ENCODE data around the gene SSC5D.
"Not testable (repeated sequence)": the region's sequence is repeated elsewhere in the genome, so short reads cannot be mapped to it uniquely, and the experiment has no call there.

Gene SSC5D

GRCh38 chr19:55486971-55487923 is 989 bp upstream of the SSC5D start:
- peak; percentile 92 for DNase-seq (ENCODE audit: low read depth, low spot score)

- no peak for DNase-seq (ENCODE audit: low read depth, low spot score)
Measured at GRCh38 chr19:55488986-55489710, 912 bp downstream of the SSC5D start.

GRCh38 chr19:55489711-55490477 is 1.7 kb downstream of the SSC5D start:
- DNase-seq (ENCODE audit: low read depth, low spot score): no peak

GRCh38 chr19:55490478-55491432 is 2.5 kb downstream of the SSC5D start:
- no peak for DNase-seq (ENCODE audit: low read depth, low spot score)

- DNase-seq (ENCODE audit: low read depth, low spot score): no peak
Measured at GRCh38 chr19:55491546-55492360, 3.5 kb downstream of the SSC5D start.

- DNase-seq (ENCODE audit: low read depth, low spot score): no peak
Measured at GRCh38 chr19:55492362-55492944, 4.2 kb downstream of the SSC5D start.

GRCh38 chr19:55493052-55493644 is 4.9 kb downstream of the SSC5D start:
- DNase-seq (ENCODE audit: low read depth, low spot score): no peak

- no peak for DNase-seq (ENCODE audit: low read depth, low spot score)
Measured at GRCh38 chr19:55493645-55494171, 5.5 kb downstream of the SSC5D start.

- DNase-seq (ENCODE audit: low read depth, low spot score): no peak
Measured at GRCh38 chr19:55494172-55494761, 6.0 kb downstream of the SSC5D start.

- peak; percentile 95 for DNase-seq (ENCODE audit: low read depth, low spot score)
Measured at GRCh38 chr19:55495646-55496349, 7.6 kb downstream of the SSC5D start.

- not testable (repeated sequence) for DNase-seq (ENCODE audit: low read depth, low spot score)
Measured at GRCh38 chr19:55496820-55497219, 8.6 kb downstream of the SSC5D start.

- DNase-seq (ENCODE audit: low read depth, low spot score): no peak
Measured at GRCh38 chr19:55497763-55498162, 9.5 kb downstream of the SSC5D start.

- DNase-seq (ENCODE audit: low read depth, low spot score): no peak
Measured at GRCh38 chr19:55498246-55498840, 10.1 kb downstream of the SSC5D start.

GRCh38 chr19:55500368-55500952 is 12.2 kb downstream of the SSC5D start:
- DNase-seq (ENCODE audit: low read depth, low spot score): no peak

GRCh38 chr19:55502197-55502952 is 14.1 kb downstream of the SSC5D start:
- DNase-seq (ENCODE audit: low read depth, low spot score): no peak

GRCh38 chr19:55503157-55503501 is 14.9 kb downstream of the SSC5D start:
- DNase-seq (ENCODE audit: low read depth, low spot score): no peak
